Astrocyte (in vitro differentiated cells and primary cell): Measurements from ENCODE around the gene DCUN1D3. TPM values are rescaled to one million over a fixed set of nuclear protein-coding genes. Genes with fewer than 3 reads are reported as not detected.

Experiments
- DNase-seq: peaks from one replicate; pipeline ENCODE4 v3.0.0-alpha.2; 2010; ENCODE audit warnings: low read depth
- FAIRE-seq: peaks from 2 replicates; lab custom pipeline; 2011; peaks lifted over from hg19 to GRCh38; lab: Jason Lieb, UNC
- H2AFZ ChIP-seq: 2 replicates; pipeline ENCODE4 v1.6.0; 2012; ENCODE audit warnings: low read depth, low read length, inconsistent platforms
- H3K27ac ChIP-seq: 2 replicates; pipeline ENCODE4 v1.5.1; 2011; ENCODE audit warnings: low read depth, low read length, inconsistent platforms
- H3K27me3 ChIP-seq: 2 replicates; pipeline ENCODE4 v1.6.0; 2011; ENCODE audit warnings: low read length, inconsistent platforms; ENCODE audit not compliant: insufficient read depth
- H3K36me3 ChIP-seq: 2 replicates; pipeline ENCODE4 v1.5.1; 2011; ENCODE audit warnings: low read length, inconsistent platforms; ENCODE audit not compliant: insufficient read depth
- H3K4me1 ChIP-seq: 2 replicates; pipeline ENCODE4 v1.5.1; 2011; ENCODE audit warnings: low read length, inconsistent platforms; ENCODE audit not compliant: insufficient read depth
- H3K4me2 ChIP-seq: 2 replicates; pipeline ENCODE4 v1.6.0; 2012; ENCODE audit warnings: low read length, inconsistent platforms
- H3K4me3 ChIP-seq: 2 replicates; pipeline ENCODE4 v1.5.1; 2011; ENCODE audit warnings: low read depth, mild to moderate bottlenecking, low read length, inconsistent platforms; ENCODE audit not compliant: insufficient read depth
- H3K79me2 ChIP-seq: 2 replicates; pipeline ENCODE4 v1.6.0; 2012; ENCODE audit warnings: mild to moderate bottlenecking, low read length, inconsistent platforms; ENCODE audit not compliant: insufficient read depth
- H3K9ac ChIP-seq: 2 replicates; pipeline ENCODE4 v1.6.0; 2012; ENCODE audit warnings: mild to moderate bottlenecking, low read length, inconsistent platforms
- H3K9me3 ChIP-seq: 2 replicates; pipeline ENCODE4 v1.5.1; 2012; ENCODE audit warnings: low read depth, mild to moderate bottlenecking, low read length, inconsistent platforms; ENCODE audit not compliant: insufficient read depth
- H4K20me1 ChIP-seq: 2 replicates; pipeline ENCODE4 v1.6.0; 2012; ENCODE audit warnings: low read length, inconsistent platforms; ENCODE audit not compliant: insufficient read depth
- H3K27ac Mint-ChIP-seq: one replicate; pipeline ENCODE4 v1.8.0; 2021; ENCODE audit warnings: mild to moderate bottlenecking, mixed read lengths; ENCODE audit not compliant: unreplicated experiment
- H3K27me3 Mint-ChIP-seq: one replicate; pipeline ENCODE4 v1.8.0; 2021; ENCODE audit warnings: low read depth, mixed read lengths; ENCODE audit not compliant: unreplicated experiment
- H3K36me3 Mint-ChIP-seq: one replicate; pipeline ENCODE4 v1.8.0; 2021; ENCODE audit warnings: low read depth, mixed read lengths; ENCODE audit not compliant: unreplicated experiment
- H3K4me1 Mint-ChIP-seq: one replicate; pipeline ENCODE4 v1.8.0; 2021; ENCODE audit warnings: low read depth, mixed read lengths; ENCODE audit not compliant: unreplicated experiment
- H3K4me3 Mint-ChIP-seq: one replicate; pipeline ENCODE4 v1.8.0; 2021; ENCODE audit warnings: mild to moderate bottlenecking, moderate library complexity, mixed read lengths; ENCODE audit not compliant: unreplicated experiment
- H3K9me3 Mint-ChIP-seq: one replicate; pipeline ENCODE4 v1.8.0; 2021; ENCODE audit warnings: mild to moderate bottlenecking, mixed read lengths; ENCODE audit not compliant: unreplicated experiment
- CTCF ChIP-seq: IDR thresholded peaks from 2 replicates; pipeline ENCODE4 v1.5.1; 2011; ENCODE audit warnings: low read depth, mild to moderate bottlenecking, inconsistent platforms, low read length, moderate library complexity; ENCODE audit not compliant: insufficient read depth
- EZH2 ChIP-seq: IDR thresholded peaks from 2 replicates; pipeline ENCODE4 v1.6.1; 2012; ENCODE audit warnings: mild to moderate bottlenecking, low read length, inconsistent platforms; ENCODE audit not compliant: insufficient read depth
- total RNA-seq: library from RNA; stranded (reverse); gene quantifications from 2 replicates; pipeline ENCODE4 v1.2.1, GENCODE V29; 2021

The DCUN1D3 gene
- total RNA-seq, 1 donor from 2014 or later = 34.0 TPM

GRCh38 chr16:20867585-20867984 lies 32.6 kb downstream of the DCUN1D3 start:
- Mint-ChIP-seq H3K4me1 (peaks cover 43% of the 10 kb centered on the region), H3K36me3 (peaks cover 10% of the 10 kb centered on the region), H3K9me3 (peaks cover 2% of the 10 kb centered on the region), H3K27me3 (no peaks in the 10 kb centered on the region), H3K4me3 (no peak overlapping the region), H3K27ac (peak overlapping the region; percentile 43)
- peaks cover 52% of the 10 kb centered on the region for H4K20me1 ChIP-seq
- DNase-seq = peak; percentile 63
- H3K4me3 ChIP-seq = no peak overlapping the region
- TF ChIP-seq EZH2 = no peak
- no peak for TF ChIP-seq CTCF
- no peaks in the 10 kb centered on the region for H3K36me3 ChIP-seq
- H3K9me3 ChIP-seq = no peaks in the 10 kb centered on the region
- FAIRE-seq = no peak
- H3K9ac ChIP-seq = no peak overlapping the region
- H3K4me2 ChIP-seq = no peak overlapping the region
- no peak overlapping the region for H3K27ac ChIP-seq
- peaks cover 32% of the 10 kb centered on the region for H3K4me1 ChIP-seq
- no peak overlapping the region for H2AFZ ChIP-seq
- no peaks in the 10 kb centered on the region for H3K27me3 ChIP-seq
- peaks cover 97% of the 10 kb centered on the region for H3K79me2 ChIP-seq

GRCh38 chr16:20866801-20867200 lies 33.4 kb downstream of the DCUN1D3 start:
- H3K36me3 ChIP-seq = no peaks in the 10 kb centered on the region
- TF ChIP-seq CTCF = no peak
- no peak for TF ChIP-seq EZH2
- peak overlapping the region; percentile 37 for H3K4me2 ChIP-seq
- Mint-ChIP-seq H3K4me1 (peaks cover 41% of the 10 kb centered on the region), H3K27me3 (no peaks in the 10 kb centered on the region), H3K4me3 (no peak overlapping the region), H3K36me3 (peaks cover 15% of the 10 kb centered on the region), H3K9me3 (peaks cover 2% of the 10 kb centered on the region), H3K27ac (peak overlapping the region; percentile 97)
- no peak for FAIRE-seq
- H4K20me1 ChIP-seq = peaks cover 44% of the 10 kb centered on the region
- H3K27ac ChIP-seq = peak overlapping the region; percentile 91
- H3K27me3 ChIP-seq = no peaks in the 10 kb centered on the region
- no peak overlapping the region for H3K4me3 ChIP-seq
- H3K79me2 ChIP-seq = peaks cover 97% of the 10 kb centered on the region
- H2AFZ ChIP-seq = no peak overlapping the region
- no peak overlapping the region for H3K9ac ChIP-seq
- H3K4me1 ChIP-seq = peaks cover 32% of the 10 kb centered on the region
- no peaks in the 10 kb centered on the region for H3K9me3 ChIP-seq
- DNase-seq = no peak

- peaks cover 38% of the 10 kb centered on the region for H4K20me1 ChIP-seq
- peak overlapping the region; percentile 91 for H3K27ac ChIP-seq
- H3K4me1 ChIP-seq = peaks cover 32% of the 10 kb centered on the region
- H2AFZ ChIP-seq = peak overlapping the region; percentile 11
- no peaks in the 10 kb centered on the region for H3K27me3 ChIP-seq
- Mint-ChIP-seq H3K9me3 (peaks cover 2% of the 10 kb centered on the region), H3K27ac (peak overlapping the region; percentile 97), H3K27me3 (no peaks in the 10 kb centered on the region), H3K36me3 (peaks cover 21% of the 10 kb centered on the region), H3K4me1 (peaks cover 41% of the 10 kb centered on the region), H3K4me3 (peak overlapping the region; percentile 41)
- no peak overlapping the region for H3K4me3 ChIP-seq
- H3K9ac ChIP-seq = peak overlapping the region; percentile 67
- TF ChIP-seq EZH2 (no peak), CTCF (no peak)
- peaks cover 3% of the 10 kb centered on the region for H3K36me3 ChIP-seq
- H3K79me2 ChIP-seq = peaks cover 97% of the 10 kb centered on the region
- H3K9me3 ChIP-seq = no peaks in the 10 kb centered on the region
- peak overlapping the region; percentile 37 for H3K4me2 ChIP-seq
- FAIRE-seq (no peak), DNase-seq (peak; percentile 87)
Observed at GRCh38 chr16:20866145-20866772, 33.9 kb downstream of the DCUN1D3 start.
